GM21825 (cell line): Measurements from ENCODE around the gene ALOXE3.

Experiments used
- ATAC-seq: cut with Tn5 transposase; IDR thresholded peaks from one replicate; pipeline ENCODE4 v1.9.1; 2021; ENCODE audit warnings: mild to moderate bottlenecking, moderate library complexity; ENCODE audit not compliant: unreplicated experiment

ALOXE3 gene

GRCh38 chr17:8055851-8056231 lies 62.5 kb downstream of the ALOXE3 start:
- no peak for ATAC-seq

GRCh38 chr17:8053600-8053999 lies 64.7 kb downstream of the ALOXE3 start:
- no peak for ATAC-seq

- ATAC-seq, result no peak
Observed at GRCh38 chr17:8052256-8053252, 65.8 kb downstream of the ALOXE3 start.

- ATAC-seq, result no peak
Observed at GRCh38 chr17:8051831-8052230, 66.5 kb downstream of the ALOXE3 start.

GRCh38 chr17:8048736-8049135 lies 69.6 kb downstream of the ALOXE3 start:
- no peak for ATAC-seq

GRCh38 chr17:8048236-8048635 lies 70.1 kb downstream of the ALOXE3 start:
- no peak for ATAC-seq

GRCh38 chr17:8047769-8048110 lies 70.6 kb downstream of the ALOXE3 start:
- ATAC-seq, result no peak

GRCh38 chr17:8046929-8047768 lies 71.2 kb downstream of the ALOXE3 start:
- no peak for ATAC-seq

- ATAC-seq, result no peak
Observed at GRCh38 chr17:8046306-8046928, 71.9 kb downstream of the ALOXE3 start.
